Neural progenitor cell (in vitro differentiated cells): ENCODE measurements around the gene SUGP1.

Source experiments
- EZH2 ChIP-seq: fragments of 200-600 bp; sonication (generic); IDR thresholded peaks from 2 replicates; pipeline ENCODE4 v1.6.1; 2017; ENCODE audit warnings: antibody characterized with exemption, mild to moderate bottlenecking, moderate library complexity
- TF ChIP-seq, protein P1 (sequence below): fragments of 200-600 bp; sonication (generic); IDR thresholded peaks from 2 replicates; pipeline ENCODE4 v1.5.1; 2017; ENCODE audit warnings: antibody characterized with exemption, mild to moderate bottlenecking

DNA sequence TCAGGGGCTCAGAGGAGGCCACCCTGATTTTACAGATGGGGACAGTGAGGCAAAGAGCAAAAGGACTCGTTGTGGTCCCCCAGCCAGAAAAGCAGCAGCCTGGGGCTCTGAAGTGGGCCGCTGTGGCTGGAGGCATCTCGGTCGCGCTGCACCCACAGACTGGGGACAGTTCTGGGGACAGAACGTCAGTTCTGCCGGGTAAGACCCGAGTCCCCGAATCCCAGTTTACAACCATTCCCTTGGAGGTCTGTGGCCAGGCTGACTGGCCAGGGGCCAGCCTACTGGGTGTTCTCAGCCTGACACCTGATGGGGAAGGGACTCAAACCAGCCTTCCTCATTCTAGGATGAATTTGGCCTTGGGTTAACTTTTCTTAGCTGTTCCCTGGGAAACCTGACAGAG, 14.1 kb downstream of the SUGP1 start:
- TF ChIP-seq EZH2 = no peak
- TF ChIP-seq, protein P1, sequence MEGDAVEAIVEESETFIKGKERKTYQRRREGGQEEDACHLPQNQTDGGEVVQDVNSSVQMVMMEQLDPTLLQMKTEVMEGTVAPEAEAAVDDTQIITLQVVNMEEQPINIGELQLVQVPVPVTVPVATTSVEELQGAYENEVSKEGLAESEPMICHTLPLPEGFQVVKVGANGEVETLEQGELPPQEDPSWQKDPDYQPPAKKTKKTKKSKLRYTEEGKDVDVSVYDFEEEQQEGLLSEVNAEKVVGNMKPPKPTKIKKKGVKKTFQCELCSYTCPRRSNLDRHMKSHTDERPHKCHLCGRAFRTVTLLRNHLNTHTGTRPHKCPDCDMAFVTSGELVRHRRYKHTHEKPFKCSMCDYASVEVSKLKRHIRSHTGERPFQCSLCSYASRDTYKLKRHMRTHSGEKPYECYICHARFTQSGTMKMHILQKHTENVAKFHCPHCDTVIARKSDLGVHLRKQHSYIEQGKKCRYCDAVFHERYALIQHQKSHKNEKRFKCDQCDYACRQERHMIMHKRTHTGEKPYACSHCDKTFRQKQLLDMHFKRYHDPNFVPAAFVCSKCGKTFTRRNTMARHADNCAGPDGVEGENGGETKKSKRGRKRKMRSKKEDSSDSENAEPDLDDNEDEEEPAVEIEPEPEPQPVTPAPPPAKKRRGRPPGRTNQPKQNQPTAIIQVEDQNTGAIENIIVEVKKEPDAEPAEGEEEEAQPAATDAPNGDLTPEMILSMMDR = no peak
